Chondrocyte (in vitro differentiated cells): ENCODE results near the gene DISP2. TPM values are rescaled to one million over a fixed set of nuclear protein-coding genes. Genes with fewer than 3 reads are reported as not detected.

Source experiments
- DNase-seq: peaks from one replicate; pipeline ENCODE4 v3.0.0; 2021; ENCODE audit warnings: mixed read lengths, low spot score
- H3K27ac Mint-ChIP-seq: one replicate; pipeline ENCODE4 v1.8.0; 2021; ENCODE audit warnings: mild to moderate bottlenecking, moderate library complexity, mixed read lengths; ENCODE audit not compliant: unreplicated experiment
- H3K27me3 Mint-ChIP-seq: 2 replicates; pipeline ENCODE4 v1.8.0; 2021; ENCODE audit warnings: low read depth, mixed read lengths
- H3K36me3 Mint-ChIP-seq: 2 replicates; pipeline ENCODE4 v1.8.0; 2021; ENCODE audit warnings: low read depth, mixed read lengths
- H3K4me1 Mint-ChIP-seq: 2 replicates; pipeline ENCODE4 v1.8.0; 2021; ENCODE audit warnings: low read depth, mild to moderate bottlenecking, mixed read lengths
- H3K4me3 Mint-ChIP-seq: one replicate; pipeline ENCODE4 v1.8.0; 2021; ENCODE audit warnings: mild to moderate bottlenecking, moderate library complexity, mixed read lengths; ENCODE audit not compliant: unreplicated experiment
- H3K9me3 Mint-ChIP-seq: 2 replicates; pipeline ENCODE4 v1.8.0; 2021; ENCODE audit warnings: low read depth, mixed read lengths
- total RNA-seq: library from RNA; stranded (reverse); gene quantifications from 3 replicates; pipeline ENCODE4 v1.2.1, GENCODE V29; 2021
- TF ChIP-seq, protein P1 (sequence below): fragments of 200-600 bp; sonication (generic); IDR thresholded peaks from 2 replicates; pipeline ENCODE4 v1.5.0; 2021; ENCODE audit warnings: antibody characterized with exemption, mild to moderate bottlenecking, moderate library complexity

DISP2 gene
- total RNA-seq, 1 donor from 2014 or later: 1.4 TPM

DNA sequence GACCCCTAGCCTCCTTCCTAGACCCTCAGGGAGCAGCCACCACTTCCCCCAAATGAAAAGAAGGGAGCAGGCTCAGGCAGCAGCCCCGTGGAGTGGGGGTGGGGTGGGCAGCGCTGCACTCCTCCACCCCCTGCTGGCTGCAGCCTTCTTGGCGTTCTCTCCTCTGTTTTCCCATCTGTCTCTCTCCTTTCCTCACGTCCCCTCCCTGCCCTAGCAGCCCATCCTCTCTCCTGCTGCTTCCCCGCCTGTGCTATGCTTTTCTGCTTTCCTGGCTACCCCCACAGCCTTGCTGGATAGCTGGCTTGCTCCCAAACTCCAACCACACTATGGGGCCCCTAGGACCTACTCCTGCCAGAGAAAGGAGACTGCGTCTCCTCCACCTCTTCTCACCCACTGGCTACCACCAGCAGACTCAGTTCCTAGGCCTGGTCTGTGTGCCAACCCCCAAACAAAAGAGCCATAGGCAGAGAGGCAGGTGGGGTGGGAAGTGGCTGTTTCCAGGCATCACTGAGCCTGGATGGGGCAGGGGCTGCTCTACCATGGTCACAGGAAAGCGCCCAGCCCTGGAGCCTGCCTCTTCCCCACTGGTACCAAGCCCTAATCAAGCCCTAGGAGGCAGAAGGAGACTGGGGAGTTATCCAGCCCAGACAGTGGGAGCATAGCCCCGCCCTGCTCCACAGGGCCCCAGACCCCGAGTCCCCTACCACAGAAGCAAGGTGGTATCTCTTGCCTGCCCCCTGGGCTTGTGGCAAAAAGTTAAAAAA, 3.4 kb upstream of the DISP2 start:
- peaks cover 39% of the 10 kb centered on the region for H3K4me1 Mint-ChIP-seq
- peak overlapping the region; percentile 68 for H3K27ac Mint-ChIP-seq
- no peaks in the 10 kb centered on the region for H3K9me3 Mint-ChIP-seq
- no peaks in the 10 kb centered on the region for H3K27me3 Mint-ChIP-seq
- H3K36me3 Mint-ChIP-seq: no peaks in the 10 kb centered on the region
- DNase-seq: no peak
- peak overlapping the region; percentile 23 for H3K4me3 Mint-ChIP-seq
- TF ChIP-seq, protein P1, sequence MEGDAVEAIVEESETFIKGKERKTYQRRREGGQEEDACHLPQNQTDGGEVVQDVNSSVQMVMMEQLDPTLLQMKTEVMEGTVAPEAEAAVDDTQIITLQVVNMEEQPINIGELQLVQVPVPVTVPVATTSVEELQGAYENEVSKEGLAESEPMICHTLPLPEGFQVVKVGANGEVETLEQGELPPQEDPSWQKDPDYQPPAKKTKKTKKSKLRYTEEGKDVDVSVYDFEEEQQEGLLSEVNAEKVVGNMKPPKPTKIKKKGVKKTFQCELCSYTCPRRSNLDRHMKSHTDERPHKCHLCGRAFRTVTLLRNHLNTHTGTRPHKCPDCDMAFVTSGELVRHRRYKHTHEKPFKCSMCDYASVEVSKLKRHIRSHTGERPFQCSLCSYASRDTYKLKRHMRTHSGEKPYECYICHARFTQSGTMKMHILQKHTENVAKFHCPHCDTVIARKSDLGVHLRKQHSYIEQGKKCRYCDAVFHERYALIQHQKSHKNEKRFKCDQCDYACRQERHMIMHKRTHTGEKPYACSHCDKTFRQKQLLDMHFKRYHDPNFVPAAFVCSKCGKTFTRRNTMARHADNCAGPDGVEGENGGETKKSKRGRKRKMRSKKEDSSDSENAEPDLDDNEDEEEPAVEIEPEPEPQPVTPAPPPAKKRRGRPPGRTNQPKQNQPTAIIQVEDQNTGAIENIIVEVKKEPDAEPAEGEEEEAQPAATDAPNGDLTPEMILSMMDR: peak; percentile 78

DNA sequence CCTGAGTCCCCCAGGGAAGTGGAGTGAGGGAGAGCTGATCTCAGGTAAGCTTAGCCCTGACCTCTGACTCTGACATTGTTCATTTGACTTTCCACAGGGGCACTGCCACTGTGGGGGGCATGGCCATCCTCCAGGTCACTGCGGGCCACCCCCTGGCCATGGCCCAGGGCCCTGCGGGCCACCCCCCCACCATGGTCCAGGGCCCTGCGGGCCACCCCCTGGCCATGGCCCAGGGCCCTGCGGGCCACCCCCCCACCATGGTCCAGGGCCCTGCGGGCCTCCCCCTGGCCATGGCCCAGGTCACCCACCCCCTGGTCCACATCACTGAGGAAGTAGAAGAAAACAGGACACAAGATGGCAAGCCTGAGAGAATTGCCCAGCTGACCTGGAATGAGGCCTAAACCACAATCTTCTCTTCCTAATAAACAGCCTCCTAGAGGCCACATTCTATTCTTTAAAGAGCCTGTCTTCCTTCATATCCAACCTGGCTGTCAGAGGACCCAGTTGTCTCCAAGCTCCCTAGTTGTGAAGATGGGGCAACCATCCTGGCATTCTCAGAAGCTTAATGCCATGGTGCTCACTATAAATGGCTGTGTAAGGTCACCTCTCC, 1.9 kb upstream of the DISP2 start:
- peaks cover 39% of the 10 kb centered on the region for H3K4me1 Mint-ChIP-seq
- TF ChIP-seq, protein P1: no peak
- no peak for DNase-seq
- H3K9me3 Mint-ChIP-seq: no peaks in the 10 kb centered on the region
- no peaks in the 10 kb centered on the region for H3K36me3 Mint-ChIP-seq
- H3K4me3 Mint-ChIP-seq: no peak overlapping the region
- no peaks in the 10 kb centered on the region for H3K27me3 Mint-ChIP-seq
- H3K27ac Mint-ChIP-seq: no peak overlapping the region

DNA sequence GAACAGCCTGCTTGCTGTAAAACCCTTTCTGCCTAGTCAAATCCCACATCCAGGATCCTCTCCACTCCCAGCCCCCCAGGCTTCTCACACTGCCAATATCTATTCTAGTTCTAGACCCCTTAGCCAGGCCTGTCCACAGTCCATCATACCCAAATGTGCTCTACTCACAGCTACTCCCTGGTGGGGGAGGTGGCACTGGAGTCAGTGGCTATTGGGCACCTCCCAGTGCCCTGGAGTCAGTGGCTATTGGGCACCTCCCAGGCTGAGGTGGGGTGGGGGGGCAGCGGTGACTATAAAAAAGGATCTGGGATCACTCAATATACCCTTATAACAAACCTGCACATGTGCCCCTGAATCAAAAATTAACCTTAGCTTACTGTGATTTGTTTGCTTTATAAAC, 773 bp upstream of the DISP2 start:
- DNase-seq: no peak
- Mint-ChIP-seq H3K27ac (no peak overlapping the region), H3K36me3 (no peaks in the 10 kb centered on the region), H3K4me3 (no peak overlapping the region), H3K4me1 (peaks cover 39% of the 10 kb centered on the region), H3K27me3 (peaks cover 3% of the 10 kb centered on the region), H3K9me3 (no peaks in the 10 kb centered on the region)
- TF ChIP-seq, protein P1: no peak

DNA sequence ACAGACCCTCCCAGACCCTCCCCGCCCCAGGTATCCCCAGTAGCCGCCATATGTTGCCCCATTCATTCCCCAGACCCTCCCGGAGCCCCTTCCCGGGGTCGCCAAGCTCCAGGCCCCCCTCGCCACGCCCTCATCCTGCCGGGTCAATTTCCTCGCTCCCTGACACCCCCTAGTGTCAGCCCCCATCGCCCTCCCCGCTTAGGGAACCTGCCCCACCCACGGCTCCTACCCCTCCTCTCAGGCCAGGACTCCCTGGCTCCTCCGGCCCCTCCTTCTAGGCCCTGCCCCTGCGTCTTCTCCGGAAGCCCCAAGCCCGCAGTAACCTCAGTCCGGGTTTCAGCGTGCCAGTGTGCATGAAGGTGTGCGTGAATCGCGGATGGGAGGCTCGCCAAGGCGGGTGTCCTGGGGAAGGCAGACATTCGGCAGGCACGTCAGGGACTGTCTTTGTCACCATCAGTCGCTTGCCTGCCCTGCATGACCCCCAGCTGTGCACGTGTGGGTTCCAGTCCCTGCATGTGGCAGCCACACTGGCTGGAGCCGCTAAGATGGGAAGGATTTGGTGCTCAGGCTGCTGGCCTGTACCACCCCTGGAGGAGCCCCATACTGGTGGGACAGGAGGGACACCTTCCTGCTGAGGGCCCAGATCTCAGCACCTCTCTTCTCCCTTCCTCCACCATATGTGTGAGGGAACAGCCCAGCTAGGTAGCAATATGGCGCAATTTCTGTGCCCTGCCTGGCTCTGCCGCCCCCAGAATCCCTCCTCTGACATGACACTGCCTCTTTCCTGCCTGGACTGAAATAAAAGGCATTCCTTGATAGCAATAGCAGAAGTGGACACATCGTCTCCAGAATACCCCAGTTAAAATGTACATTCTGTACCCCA, 693 bp downstream of the DISP2 start:
- Mint-ChIP-seq H3K27me3 (peaks cover 5% of the 10 kb centered on the region), H3K27ac (no peak overlapping the region), H3K36me3 (no peaks in the 10 kb centered on the region), H3K4me1 (peaks cover 34% of the 10 kb centered on the region), H3K9me3 (no peaks in the 10 kb centered on the region), H3K4me3 (peak overlapping the region; percentile 59)
- TF ChIP-seq, protein P1: peak; percentile 16
- DNase-seq: no peak

DNA sequence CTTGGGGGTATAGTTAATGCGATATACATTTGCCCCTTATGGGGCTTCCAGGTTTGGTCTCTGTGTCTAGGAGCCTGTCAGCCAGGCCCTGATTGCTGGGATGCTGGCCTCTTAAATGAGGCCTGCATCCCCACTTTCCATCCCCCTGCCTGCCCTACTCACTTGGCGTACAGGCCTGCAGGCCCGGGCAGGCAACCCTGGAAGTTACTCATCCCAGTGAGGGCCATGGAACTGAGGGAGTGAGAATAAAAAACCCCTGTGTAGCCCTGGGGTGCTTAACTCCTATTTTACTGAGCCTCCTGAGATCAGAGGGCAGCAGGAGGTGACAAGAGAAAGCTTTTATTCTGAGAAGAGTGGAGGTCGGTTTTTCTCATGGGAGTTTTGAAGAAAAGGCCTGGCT, 2.0 kb downstream of the DISP2 start:
- TF ChIP-seq, protein P1: no peak
- H3K9me3 Mint-ChIP-seq: no peaks in the 10 kb centered on the region
- H3K36me3 Mint-ChIP-seq: no peaks in the 10 kb centered on the region
- H3K27me3 Mint-ChIP-seq: peaks cover 5% of the 10 kb centered on the region
- no peak overlapping the region for H3K27ac Mint-ChIP-seq
- DNase-seq: no peak
- peaks cover 21% of the 10 kb centered on the region for H3K4me1 Mint-ChIP-seq
- no peak overlapping the region for H3K4me3 Mint-ChIP-seq
